CD8-positive, alpha-beta memory T cell (primary cell): ENCODE data around the gene SBF1. TPM values are rescaled to one million over a fixed set of nuclear protein-coding genes. Genes with fewer than 3 reads are reported as not detected.
A peak's percentile ranks its signal among the peaks of the same experiment; 100 is the strongest.

Experiments
- CTCF ChIA-PET: fragments of 350-600 bp; sonication (Branson Sonifier 250); formaldehyde crosslinking; loops from one replicate; lab custom pipeline; 2021; ENCODE audit warnings: antibody characterized with exemption; lab: Charles Lee
- POLR2A ChIA-PET: fragments of 350-600 bp; sonication (Branson Sonifier 250); formaldehyde crosslinking; loops from one replicate; lab custom pipeline; 2021; ENCODE audit warnings: antibody characterized with exemption; lab: Charles Lee
- DNase-seq, 5 donors: peaks; one replicate each; pipeline versions ENCODE4 v3.0.0 to v3.0.0-alpha.2; 2020 to 2022; ENCODE audit warnings: mixed read lengths in 1 of 5
- H3K27ac ChIP-seq: one replicate; pipeline ENCODE4 v1.7.0; 2013; ENCODE audit warnings: low read depth, mild to moderate bottlenecking, low read length, moderate library complexity
- H3K27me3 ChIP-seq: 2 replicates; pipeline ENCODE4 v1.7.0; 2013; ENCODE audit warnings: low read length, mild to moderate bottlenecking; ENCODE audit not compliant: insufficient read depth, poor library complexity, severe bottlenecking
- H3K36me3 ChIP-seq: 2 replicates; pipeline ENCODE4 v1.7.0; 2013; ENCODE audit warnings: mild to moderate bottlenecking, low read length, moderate library complexity; ENCODE audit not compliant: insufficient read depth
- H3K4me1 ChIP-seq: 2 replicates; pipeline ENCODE4 v1.7.0; 2013; ENCODE audit warnings: mild to moderate bottlenecking, low read length, moderate library complexity; ENCODE audit not compliant: insufficient read depth
- H3K4me3 ChIP-seq: 2 replicates; pipeline ENCODE4 v1.7.0; 2013; ENCODE audit warnings: mild to moderate bottlenecking, low read length
- H3K9me3 ChIP-seq: 2 replicates; pipeline ENCODE4 v1.7.0; 2013; ENCODE audit warnings: mild to moderate bottlenecking, low read length
- H3K27ac Mint-ChIP-seq, 8 donors: one replicate each; pipeline ENCODE4 v1.8.0; 2020 to 2021; ENCODE audit warnings: mixed read lengths in 8 of 8, mild to moderate bottlenecking in 6 of 8, inconsistent platforms in 3 of 8, moderate library complexity in 3 of 8
- H3K27me3 Mint-ChIP-seq, 2 donors: one replicate each; pipeline ENCODE4 v1.8.0; 2020 to 2021; ENCODE audit warnings: mixed read lengths in 2 of 2, mild to moderate bottlenecking in 1 of 2, moderate library complexity in 1 of 2
- H3K36me3 Mint-ChIP-seq, 3 donors: one replicate each; pipeline ENCODE4 v1.8.0; 2020 to 2021; ENCODE audit warnings: mixed read lengths in 3 of 3, inconsistent platforms in 1 of 3, mild to moderate bottlenecking in 1 of 3
- H3K4me1 Mint-ChIP-seq, 3 donors: one replicate each; pipeline ENCODE4 v1.8.0; 2020 to 2021; ENCODE audit warnings: mixed read lengths in 3 of 3, inconsistent platforms in 1 of 3, mild to moderate bottlenecking in 1 of 3
- H3K4me3 Mint-ChIP-seq, 7 donors: one replicate each; pipeline ENCODE4 v1.8.0; 2020 to 2021; ENCODE audit warnings: mixed read lengths in 7 of 7, mild to moderate bottlenecking in 6 of 7, moderate library complexity in 4 of 7, inconsistent platforms in 2 of 7
- H3K9me3 Mint-ChIP-seq, 5 donors: one replicate each; pipeline ENCODE4 v1.8.0; 2020 to 2022; ENCODE audit warnings: mixed read lengths in 5 of 5, mild to moderate bottlenecking in 3 of 5, moderate library complexity in 2 of 5, inconsistent platforms in 1 of 5
- polyA plus RNA-seq: library from polyadenylated mRNA; unstranded; fragments of 300-500 nt; fragmentation: Illumina TruSeq; gene quantifications from one replicate; pipeline ENCODE4 v1.2.3, GENCODE V29; 2021
- total RNA-seq, 2 experiments: library from RNA; stranded (reverse); gene quantifications; one replicate each; pipeline ENCODE4 v1.2.3, GENCODE V29; 2021

Gene SBF1
- total and polyA plus RNA-seq, 3 experiments from 2014 or later: 43.8 to 150 (median 144) TPM

DNA sequence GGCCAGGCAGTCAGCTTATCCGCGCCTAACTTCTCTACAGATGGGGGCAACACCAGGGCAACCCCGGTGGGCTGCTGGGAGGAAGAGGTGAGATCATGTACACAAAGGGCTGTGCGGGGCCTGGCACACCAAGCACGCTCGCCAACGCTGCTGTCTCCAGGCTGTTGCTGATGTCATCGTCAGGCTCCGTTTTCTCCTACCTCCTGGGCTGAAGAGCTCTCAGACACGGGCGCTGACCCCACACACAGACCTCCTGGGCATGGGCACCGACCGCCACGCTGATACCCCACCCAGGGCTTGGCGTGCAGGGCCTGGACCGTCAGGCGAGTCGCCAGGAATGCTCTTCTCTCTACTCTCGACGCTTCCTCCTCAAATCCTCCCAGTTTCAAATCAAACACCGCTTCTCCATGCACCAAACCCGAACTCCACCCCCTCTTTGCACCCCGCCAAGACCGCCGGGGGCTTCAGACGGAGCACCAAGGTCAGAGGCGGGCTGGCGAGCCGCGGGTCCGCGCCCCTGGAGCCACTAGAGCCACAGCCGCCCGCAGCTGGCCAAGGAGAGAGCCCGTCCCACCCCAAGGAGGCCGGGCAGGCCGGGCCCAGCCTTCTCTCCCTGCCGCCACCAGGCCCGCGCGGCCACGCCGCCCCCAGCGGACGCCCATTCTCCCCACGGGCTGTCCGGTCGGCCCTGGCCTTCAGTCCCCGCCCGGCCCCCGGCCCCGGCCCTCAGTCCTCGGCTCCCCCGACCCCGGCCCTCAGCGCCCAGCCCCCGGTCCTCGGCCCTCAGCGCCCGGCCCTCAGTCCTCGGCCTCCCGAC is 772 bp downstream of the SBF1 start:
- ChIA-PET POLR2A (interaction anchor here (1.4 kb wide), 1 partner anchor 230 kb away, joined by 3 read pairs; no protein-coding TSS in a partner anchor), CTCF (interaction anchor here (1.2 to 6.1 kb wide), 7 partner anchors 9 to 52 kb away, joined by 3 to 45 read pairs (median 6); partner anchors contain the start of gene SCO2)
- Histone ChIP-seq H3K27ac (peak overlapping the region; percentile 35), H3K36me3 (no peaks in the 10 kb centered on the region), H3K4me1 (peaks cover 52% of the 10 kb centered on the region), H3K27me3 (no peaks in the 10 kb centered on the region), H3K4me3 (peak overlapping the region; percentile 74), H3K9me3 (no peaks in the 10 kb centered on the region)
- H3K27ac Mint-ChIP-seq: peak overlapping the region; percentile 78 to 100 (median 95)
- no peaks in the 10 kb centered on the region for H3K9me3 Mint-ChIP-seq
- H3K4me3 Mint-ChIP-seq: peak overlapping the region; percentile 84 to 99 (median 96)
- peak in 2 of 5 donors; percentile 25 to 60 for DNase-seq
- no peaks in the 10 kb centered on the region for H3K27me3 Mint-ChIP-seq
- peaks cover 0 to 14% (median 0%) of the 10 kb centered on the region in 3 donors for H3K36me3 Mint-ChIP-seq
- peaks cover 51 to 57% (median 51%) of the 10 kb centered on the region in 3 donors for H3K4me1 Mint-ChIP-seq

DNA sequence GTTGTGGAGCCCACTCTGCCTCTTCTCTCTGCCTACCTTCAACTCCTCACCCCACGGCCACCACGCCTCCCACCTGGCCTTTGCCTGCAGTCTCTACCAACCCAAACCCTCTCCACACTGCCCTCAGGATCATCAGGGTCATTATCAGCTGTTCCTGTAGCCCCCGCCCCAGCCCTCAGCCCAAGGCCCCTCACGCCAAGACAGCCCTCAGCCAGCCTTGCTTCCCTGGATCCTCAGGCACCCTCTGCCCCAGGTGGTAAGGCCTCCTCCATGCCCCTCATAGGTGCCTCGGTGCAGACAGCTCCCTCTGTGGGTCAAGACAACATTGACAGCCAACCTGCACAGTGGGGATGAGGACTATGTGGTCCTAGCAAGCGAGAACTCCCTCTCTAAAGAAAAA is 1.7 kb downstream of the SBF1 start:
- Histone ChIP-seq H3K9me3 (no peaks in the 10 kb centered on the region), H3K27ac (no peak overlapping the region), H3K4me3 (peak overlapping the region; percentile 74), H3K36me3 (no peaks in the 10 kb centered on the region), H3K4me1 (peaks cover 61% of the 10 kb centered on the region), H3K27me3 (no peaks in the 10 kb centered on the region)
- Mint-ChIP-seq H3K4me3 (peak overlapping the region; percentile 84 to 99 (median 96)), H3K27me3 (no peaks in the 10 kb centered on the region), H3K9me3 (no peaks in the 10 kb centered on the region), H3K27ac (peak overlapping the region; percentile 78 to 100 (median 95)), H3K36me3 (peaks cover 0 to 19% (median 0%) of the 10 kb centered on the region in 3 donors), H3K4me1 (peaks cover 56 to 67% (median 60%) of the 10 kb centered on the region in 3 donors)
- ChIA-PET CTCF (interaction anchor here (1.0 to 6.1 kb wide), 9 partner anchors 10 to 131 kb away, joined by 3 to 45 read pairs (median 6); partner anchors contain the start of gene SCO2), POLR2A (interaction anchor here (1.4 kb wide), 2 partner anchors 35 to 229 kb away, joined by 3 to 7 read pairs; partner anchors contain the start of genes LMF2 and NCAPH2)
- DNase-seq: peak; percentile 36 to 68 (median 45)

DNA sequence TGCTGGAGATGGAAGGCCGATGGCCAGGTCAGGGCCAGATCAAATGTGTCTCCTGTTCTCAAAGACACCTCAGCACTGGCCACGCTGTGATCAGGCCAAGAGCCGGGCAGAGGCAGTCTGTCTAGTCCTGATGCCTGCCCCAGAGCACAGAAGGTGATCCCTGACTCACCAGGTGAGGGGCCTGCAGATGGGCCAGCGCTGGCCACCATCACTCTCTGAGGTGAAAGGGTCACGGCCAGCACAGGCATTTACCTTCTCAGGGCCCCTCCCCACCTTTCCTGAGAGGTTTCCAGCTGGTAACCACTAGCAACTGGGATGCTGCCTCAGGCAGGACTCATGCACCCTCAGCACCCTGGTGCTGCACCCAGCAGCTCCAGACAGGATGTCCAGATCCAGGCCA is 2.9 kb downstream of the SBF1 start:
- ChIA-PET CTCF (interaction anchor here (1.4 to 6.1 kb wide), 6 partner anchors 16 to 54 kb away, joined by 4 to 45 read pairs (median 6); partner anchors contain the start of gene SCO2), POLR2A (interaction anchor here (1.0 kb wide), 1 partner anchor 28 kb away, joined by 5 read pairs; no protein-coding TSS in a partner anchor)
- peaks cover 9% of the 10 kb centered on the region for H3K36me3 ChIP-seq
- no peak for DNase-seq
- no peak overlapping the region for H3K27ac ChIP-seq
- peak overlapping the region; percentile 74 for H3K4me3 ChIP-seq
- peaks cover 64% of the 10 kb centered on the region for H3K4me1 ChIP-seq
- H3K27me3 ChIP-seq: no peaks in the 10 kb centered on the region
- Mint-ChIP-seq H3K4me1 (peaks cover 57 to 75% (median 61%) of the 10 kb centered on the region in 3 donors), H3K4me3 (peak overlapping the region; percentile 59 to 98 (median 80)), H3K36me3 (peaks cover 0 to 28% (median 0%) of the 10 kb centered on the region in 3 donors), H3K27me3 (no peaks in the 10 kb centered on the region), H3K27ac (peak overlapping the region; percentile 78 to 99 (median 88)), H3K9me3 (no peaks in the 10 kb centered on the region)
- no peaks in the 10 kb centered on the region for H3K9me3 ChIP-seq

DNA sequence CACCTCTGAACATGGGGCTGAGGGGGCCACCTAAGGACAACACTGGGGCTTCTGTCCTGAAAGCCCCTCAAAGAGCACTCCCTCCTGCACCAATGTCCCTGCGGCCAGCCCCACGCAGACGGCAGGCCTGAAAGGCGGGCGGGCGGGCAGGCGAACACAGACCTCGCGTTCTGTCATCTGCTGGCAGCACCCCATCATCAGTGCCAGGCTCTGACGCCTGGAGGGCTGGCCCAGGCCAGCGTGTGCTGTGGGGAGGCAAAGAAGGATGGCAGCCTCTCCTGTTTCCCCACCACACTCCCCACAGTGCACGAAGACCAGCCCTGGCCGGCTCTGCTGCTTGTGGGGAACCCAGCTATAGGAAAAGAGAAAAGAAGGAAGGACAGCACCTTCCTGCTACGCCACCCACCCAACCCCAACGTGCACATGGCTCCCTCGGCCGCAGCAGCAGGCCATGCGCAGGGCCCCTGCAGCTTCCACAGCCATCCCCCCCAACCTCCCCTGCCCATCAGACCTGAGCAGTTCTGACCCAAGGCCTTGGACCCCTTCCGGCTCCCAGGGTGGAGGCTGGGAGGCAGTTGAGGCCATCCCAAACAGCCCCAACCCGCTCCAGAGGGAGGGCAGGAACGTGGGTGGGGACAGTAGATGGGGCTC is 3.5 kb downstream of the SBF1 start:
- H3K27ac ChIP-seq: peak overlapping the region; percentile 49
- Mint-ChIP-seq H3K4me1 (peaks cover 61 to 80% (median 64%) of the 10 kb centered on the region in 3 donors), H3K4me3 (peak overlapping the region; percentile 39 to 98 (median 82)), H3K9me3 (no peaks in the 10 kb centered on the region), H3K27me3 (no peaks in the 10 kb centered on the region), H3K36me3 (peaks cover 0 to 34% (median 2%) of the 10 kb centered on the region in 3 donors), H3K27ac (peak overlapping the region; percentile 78 to 99 (median 98))
- H3K4me1 ChIP-seq: peaks cover 64% of the 10 kb centered on the region
- H3K9me3 ChIP-seq: no peaks in the 10 kb centered on the region
- POLR2A ChIA-PET: interaction anchor here (0.6 to 2.3 kb wide), 5 partner anchors 26 to 509 kb away, joined by 4 to 18 read pairs (median 10); partner anchors contain the start of genes LMF2, NCAPH2 and SCO2
- peak in 1 of 5 donors; percentile 29 for DNase-seq
- peak overlapping the region; percentile 25 for H3K4me3 ChIP-seq
- H3K27me3 ChIP-seq: no peaks in the 10 kb centered on the region
- H3K36me3 ChIP-seq: peaks cover 14% of the 10 kb centered on the region
- CTCF ChIA-PET: interaction anchor here (1.3 to 6.1 kb wide), 8 partner anchors 26 to 110 kb away, joined by 3 to 45 read pairs (median 10); partner anchors contain the start of gene SCO2

DNA sequence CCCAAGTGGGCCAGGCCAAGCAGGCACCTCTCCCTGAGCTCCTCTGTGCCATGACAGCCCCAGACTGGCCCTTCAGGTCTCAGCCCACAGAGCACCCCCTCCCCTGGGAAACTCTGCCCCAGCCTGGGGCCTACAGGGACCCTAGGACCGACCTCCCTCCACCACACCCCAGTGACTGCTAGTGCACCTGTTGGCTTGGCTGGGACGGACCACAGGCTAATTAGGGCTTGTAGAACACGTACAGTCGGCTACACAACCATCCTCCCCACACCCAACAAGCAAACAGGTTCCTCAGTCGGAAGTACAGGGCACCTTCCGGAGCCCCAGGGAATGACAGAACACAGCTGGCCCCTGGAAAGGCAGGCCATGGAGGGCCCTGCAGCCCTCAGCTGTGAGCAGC is 4.3 kb downstream of the SBF1 start:
- Mint-ChIP-seq H3K4me3 (peak overlapping the region; percentile 79 to 98 (median 83)), H3K9me3 (no peaks in the 10 kb centered on the region), H3K36me3 (peaks cover 0 to 43% (median 2%) of the 10 kb centered on the region in 3 donors), H3K27me3 (no peaks in the 10 kb centered on the region), H3K27ac (peak overlapping the region; percentile 78 to 99 (median 97)), H3K4me1 (peaks cover 61 to 81% (median 64%) of the 10 kb centered on the region in 3 donors)
- no peaks in the 10 kb centered on the region for H3K27me3 ChIP-seq
- peak overlapping the region; percentile 25 for H3K4me3 ChIP-seq
- H3K4me1 ChIP-seq: peaks cover 62% of the 10 kb centered on the region
- POLR2A ChIA-PET: interaction anchor here (1.0 to 2.6 kb wide), 11 partner anchors 9 to 151 kb away, joined by 3 to 18 read pairs (median 7); partner anchors contain the start of genes ADM2, LMF2, NCAPH2 and SCO2
- H3K9me3 ChIP-seq: no peaks in the 10 kb centered on the region
- peak overlapping the region; percentile 49 for H3K27ac ChIP-seq
- H3K36me3 ChIP-seq: peaks cover 22% of the 10 kb centered on the region
- CTCF ChIA-PET: interaction anchor here (0.6 to 6.1 kb wide), 17 partner anchors 12 to 250 kb away, joined by 3 to 45 read pairs (median 4); partner anchors contain the start of genes LMF2, NCAPH2, SCO2 and TYMP
- no peak for DNase-seq

DNA sequence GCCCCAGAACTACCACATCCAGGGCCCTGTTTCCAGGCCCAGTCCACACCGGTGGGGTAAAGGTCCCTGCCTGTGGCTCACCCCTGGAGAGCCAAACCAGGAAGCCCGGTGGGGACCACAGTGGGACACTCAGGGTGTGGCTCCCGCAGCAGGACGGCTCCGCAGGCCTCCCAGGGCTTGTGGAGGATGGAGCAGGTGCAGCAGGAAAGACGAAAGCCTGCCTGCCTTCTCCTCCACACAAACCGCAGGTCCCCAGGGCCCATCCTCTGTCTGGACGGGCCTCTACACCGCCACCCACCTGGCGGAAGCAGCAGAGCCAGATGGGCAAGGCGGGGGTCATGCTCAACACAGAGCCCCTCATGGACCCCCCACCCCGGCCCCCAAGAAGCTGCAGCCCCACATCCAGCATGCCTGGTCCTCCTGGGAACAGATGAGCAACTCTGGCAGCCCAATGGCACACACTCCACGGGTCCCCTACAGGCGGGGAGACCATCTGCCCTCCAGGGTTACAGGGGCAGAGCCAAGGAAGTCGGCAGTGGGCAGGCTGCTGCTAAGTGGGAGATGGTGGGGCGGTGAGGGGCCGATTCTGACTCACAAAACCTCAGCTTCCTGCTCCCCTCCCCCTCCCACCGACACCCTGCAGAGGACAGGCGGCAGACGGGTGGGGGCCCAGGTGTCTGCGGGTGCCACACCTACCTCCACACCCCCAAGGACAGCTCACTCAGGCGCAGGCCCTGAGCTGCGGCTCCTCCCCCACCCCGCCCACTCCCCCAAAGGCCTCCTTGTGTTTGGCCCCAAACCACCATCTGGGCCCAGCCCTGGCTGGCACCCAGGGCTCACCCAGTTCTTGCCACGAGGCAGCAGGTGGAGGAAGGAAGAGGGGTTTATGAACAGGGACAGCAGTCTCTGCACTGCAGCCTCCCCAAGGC is 5.2 kb downstream of the SBF1 start:
- Mint-ChIP-seq H3K9me3 (no peaks in the 10 kb centered on the region), H3K4me3 (peak overlapping the region; percentile 79 to 98 (median 83)), H3K36me3 (peaks cover 0 to 50% (median 2%) of the 10 kb centered on the region in 3 donors), H3K27ac (peak overlapping the region; percentile 78 to 99 (median 97)), H3K27me3 (no peaks in the 10 kb centered on the region), H3K4me1 (peaks cover 60 to 78% (median 64%) of the 10 kb centered on the region in 3 donors)
- peak overlapping the region; percentile 51 for H3K27ac ChIP-seq
- peaks cover 59% of the 10 kb centered on the region for H3K4me1 ChIP-seq
- DNase-seq: peak; percentile 97 to 100 (median 98)
- peaks cover 28% of the 10 kb centered on the region for H3K36me3 ChIP-seq
- CTCF ChIA-PET: interaction anchor here (0.6 to 6.1 kb wide), 19 partner anchors 10 to 249 kb away, joined by 3 to 45 read pairs (median 4); partner anchors contain the start of genes LMF2, NCAPH2, SCO2 and TYMP
- H3K9me3 ChIP-seq: no peaks in the 10 kb centered on the region
- H3K27me3 ChIP-seq: no peaks in the 10 kb centered on the region
- peak overlapping the region; percentile 63 for H3K4me3 ChIP-seq
- POLR2A ChIA-PET: interaction anchor here (1.0 to 2.6 kb wide), 11 partner anchors 10 to 152 kb away, joined by 3 to 18 read pairs (median 7); partner anchors contain the start of genes ADM2, LMF2, NCAPH2 and SCO2
